Stimulated activated naive CD4-positive, alpha-beta T cell treated with Interleukin-2 at 50 U/mL for 16 hours (primary cell): ENCODE data around the gene ABHD11.
"Not testable (repeated sequence)": the region's sequence is repeated elsewhere in the genome, so short reads cannot be mapped to it uniquely, and the experiment has no call there.

ENCODE experiments used
- DNase-seq: peaks from one replicate; lab custom pipeline; 2025; lab: John Stamatoyannopoulos, UW

ABHD11 gene

GRCh38 chr7:73738612-73739386 is at the start of gene ABHD11:
ABHD11 (minus strand) TSS chr7:73738802; CDS start chr7:73738770, 32 bp downstream.
- peak; percentile 98 for DNase-seq

GRCh38 chr7:73787786-73788048 is 49.1 kb upstream of the ABHD11 start:
- DNase-seq: not testable (repeated sequence)

GRCh38 chr7:73786588-73786987 is 48.0 kb upstream of the ABHD11 start:
- DNase-seq: no peak

GRCh38 chr7:73779517-73779916 is 40.9 kb upstream of the ABHD11 start:
- no peak for DNase-seq

- no peak for DNase-seq
Observed at GRCh38 chr7:73778801-73779389, 40.3 kb upstream of the ABHD11 start.

GRCh38 chr7:73774923-73775322 is 36.3 kb upstream of the ABHD11 start:
- no peak for DNase-seq

GRCh38 chr7:73773700-73774517 is 35.3 kb upstream of the ABHD11 start:
- DNase-seq: no peak

- DNase-seq: no peak
Observed at GRCh38 chr7:73770860-73771670, 32.5 kb upstream of the ABHD11 start.

- no peak for DNase-seq
Observed at GRCh38 chr7:73770002-73770859, 31.6 kb upstream of the ABHD11 start, which contains the start of gene CLDN3. CLDN3 (minus strand) TSS chr7:73770270; CDS start chr7:73770049, 221 bp downstream.

- no peak for DNase-seq
Observed at GRCh38 chr7:73769481-73770001, 30.9 kb upstream of the ABHD11 start.

- no peak for DNase-seq
Observed at GRCh38 chr7:73768641-73769480, 30.3 kb upstream of the ABHD11 start.

GRCh38 chr7:73766556-73767229 is 28.1 kb upstream of the ABHD11 start:
- DNase-seq: no peak

- DNase-seq: no peak
Observed at GRCh38 chr7:73762659-73762999, 24.0 kb upstream of the ABHD11 start.

GRCh38 chr7:73761854-73762658 is 23.5 kb upstream of the ABHD11 start:
- DNase-seq: no peak

- DNase-seq: no peak
Observed at GRCh38 chr7:73758581-73759138, 20.1 kb upstream of the ABHD11 start.

GRCh38 chr7:73749931-73750776 is 11.6 kb upstream of the ABHD11 start:
- no peak for DNase-seq

GRCh38 chr7:73746378-73746777 is 7.8 kb upstream of the ABHD11 start:
- DNase-seq: no peak
